ENCODE data around the gene TIE1. TPM values are rescaled to one million over a fixed set of nuclear protein-coding genes. Genes with fewer than 3 reads are reported as not detected.

Gene TIE1
- polyA plus RNA-seq = 10 to 100 TPM in 2 of 4 donors, under 1 TPM in 2; 0.45 to 27.3 (median 6.2) TPM
- long read RNA-seq, donor 1 = 0 reads
- long read RNA-seq, donor 2, partial matches to known transcripts = 0 of 1 reads
- long read RNA-seq, donor 2, other reads (novel, unspliced or antisense) = 0 of 1 reads
- long read RNA-seq, donor 3 = 0 reads
- long read RNA-seq, donor 4 = 0 reads
- long read RNA-seq, donor 5 = 0 reads
- long read RNA-seq, donor 6, partial matches to known transcripts = 0 of 2 reads
- long read RNA-seq, donor 6, other reads (novel, unspliced or antisense) = 0 of 2 reads
- long read RNA-seq, donor 7 = 0 reads
- long read RNA-seq, donor 8 = 0 reads
- long read RNA-seq, donor 9 = 0 reads
- long read RNA-seq, donor 10, partial matches to known transcripts = 0 of 2 reads
- long read RNA-seq, donor 10, other reads (novel, unspliced or antisense) = 0 of 2 reads

DNA sequence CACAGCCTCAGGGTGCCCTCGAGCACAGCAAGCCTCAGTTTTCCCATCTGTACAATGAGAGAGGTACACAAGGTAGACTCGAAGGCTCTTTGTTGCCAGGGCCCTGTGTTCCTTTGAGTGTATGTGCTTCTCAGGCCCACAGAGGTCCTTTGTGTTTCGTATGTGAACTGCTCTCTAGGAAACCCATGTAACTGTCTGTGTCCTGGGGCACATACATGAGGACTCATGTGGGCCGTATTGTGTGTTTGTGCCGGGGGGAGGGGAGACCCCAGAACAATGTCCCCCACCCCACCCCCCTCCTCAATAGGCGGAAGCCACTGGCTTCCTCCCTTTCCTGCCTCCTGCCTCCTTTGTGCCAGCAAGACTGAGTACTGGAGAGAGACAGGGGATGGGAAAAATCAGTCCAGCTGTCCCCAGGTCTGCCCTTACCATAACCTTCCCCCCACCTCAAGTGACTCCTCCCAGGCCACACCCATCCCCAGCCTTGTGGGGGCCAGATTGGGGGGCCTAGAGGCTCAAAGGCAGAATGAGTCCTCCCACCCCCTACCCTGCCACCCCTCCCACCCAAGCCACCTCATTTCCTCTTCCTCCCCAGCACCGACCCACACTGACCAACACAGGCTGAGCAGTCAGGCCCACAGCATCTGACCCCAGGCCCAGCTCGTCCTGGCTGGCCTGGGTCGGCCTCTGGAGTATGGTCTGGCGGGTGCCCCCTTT, at the start of gene TIE1:
TIE1 (plus strand) TSS at position 605 of the 717 bp plus-strand sequence; CDS start at position 695, 90 bp downstream.
- FAIRE-seq = no peak
- peak within 1 kb of the TSS in 1 of 3 donors; percentile 5 for H3K4me3 ChIP-seq (ENCODE audit: low read depth in 1 of 3, low read length in 3 of 3)

DNA sequence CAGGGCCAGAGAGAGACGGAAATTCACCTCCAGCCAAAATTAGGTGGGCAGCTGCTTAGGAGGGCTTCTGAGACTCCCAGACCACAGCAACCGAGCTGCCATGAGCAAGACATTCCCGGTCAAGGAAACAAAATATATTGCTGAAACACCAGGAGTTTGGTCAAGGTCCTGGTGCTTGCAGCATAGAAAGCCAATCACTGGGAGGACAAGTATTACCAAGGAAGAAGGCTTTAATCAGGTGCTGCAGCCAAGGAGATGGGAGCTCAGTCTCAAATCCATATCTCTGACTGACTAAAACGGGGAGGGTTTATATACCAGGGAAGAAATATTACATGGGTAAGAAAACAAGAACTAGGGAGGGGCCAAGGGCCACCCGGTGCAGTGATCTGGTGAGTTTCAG, 49.8 kb upstream of the TIE1 start:
- 86 to 90% (median 89%) methylated on average over 5 of the region's 5 CpGs for WGBS, 3 donors
- Histone ChIP-seq H3K4me3 (ENCODE audit: low read depth in 1 of 3, low read length in 3 of 3) (no peak overlapping the region), H3K27me3 (ENCODE audit: control insufficient read depth in 3 of 3, insufficient read depth in 3 of 3, low read length in 3 of 3) (peaks cover 0 to 2% (median 0%) of the 10 kb centered on the region in 3 donors), H3K27ac (ENCODE audit: low read depth in 1 of 3, low read length in 2 of 3) (no peak overlapping the region), H3K4me1 (ENCODE audit: control insufficient read depth in 3 of 3, insufficient read depth in 2 of 3, low read depth in 1 of 3, low read length in 2 of 3) (peaks cover 0 to 3% (median 0%) of the 10 kb centered on the region in 3 donors), H3K36me3 (ENCODE audit: control insufficient read depth in 3 of 3, insufficient read depth in 2 of 3, low read depth in 1 of 3, low read length in 3 of 3) (no peaks in the 10 kb centered on the region), H3K9me3 (ENCODE audit: control insufficient read depth in 2 of 2, insufficient read depth in 1 of 2, low read depth in 1 of 2, low read length in 1 of 2) (peaks cover 0 to 9% of the 10 kb centered on the region in 2 donors)
- FAIRE-seq = no peak
- no peak for DNase-seq

More for the DNA sequence above, at the start of gene TIE1:
- Histone ChIP-seq H3K27me3 (ENCODE audit: control insufficient read depth in 3 of 3, insufficient read depth in 3 of 3, low read length in 3 of 3) (no peaks in the 10 kb centered on the region), H3K4me1 (ENCODE audit: control insufficient read depth in 3 of 3, insufficient read depth in 2 of 3, low read depth in 1 of 3, low read length in 2 of 3) (peaks cover 0 to 19% (median 7%) of the 10 kb centered on the region in 3 donors), H3K9me3 (ENCODE audit: control insufficient read depth in 2 of 2, insufficient read depth in 1 of 2, low read depth in 1 of 2, low read length in 1 of 2) (no peaks in the 10 kb centered on the region), H3K36me3 (ENCODE audit: control insufficient read depth in 3 of 3, insufficient read depth in 2 of 3, low read depth in 1 of 3, low read length in 3 of 3) (peaks cover 0 to 3% (median 0%) of the 10 kb centered on the region in 3 donors), H3K27ac (ENCODE audit: low read depth in 1 of 3, low read length in 2 of 3) (peak within 1 kb of the TSS in 2 of 3 donors; percentile 2 to 41)
- DNase-seq = no peak
- WGBS, 3 donors = 74 to 86% (median 80%) methylated on average over 10 of the region's 10 CpGs

DNA sequence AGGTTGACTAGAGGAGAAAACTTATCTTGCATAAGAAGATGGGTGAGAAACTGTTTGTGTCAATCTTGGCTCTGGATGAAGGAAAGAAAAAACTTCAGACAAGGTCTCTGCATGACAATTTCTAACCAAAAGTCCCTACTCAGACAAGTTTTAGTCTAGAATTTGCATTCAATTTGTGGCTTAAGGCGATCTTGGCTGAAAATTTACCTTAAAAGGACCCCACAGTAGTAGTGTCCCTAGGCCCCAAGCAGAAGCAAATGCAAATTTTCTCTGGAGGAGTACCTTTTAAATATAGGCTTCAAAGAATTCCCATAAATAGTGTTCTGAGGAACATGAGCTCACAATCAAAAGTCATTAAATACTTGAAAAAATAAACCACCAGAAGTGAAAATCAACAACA, 48.6 kb upstream of the TIE1 start:
- Histone ChIP-seq H3K4me3 (ENCODE audit: low read depth in 1 of 3, low read length in 3 of 3) (no peak overlapping the region), H3K27ac (ENCODE audit: low read depth in 1 of 3, low read length in 2 of 3) (no peak overlapping the region), H3K27me3 (ENCODE audit: control insufficient read depth in 3 of 3, insufficient read depth in 3 of 3, low read length in 3 of 3) (peaks cover 0 to 2% (median 0%) of the 10 kb centered on the region in 3 donors), H3K9me3 (ENCODE audit: control insufficient read depth in 2 of 2, insufficient read depth in 1 of 2, low read depth in 1 of 2, low read length in 1 of 2) (peaks cover 0 to 9% of the 10 kb centered on the region in 2 donors), H3K4me1 (ENCODE audit: control insufficient read depth in 3 of 3, insufficient read depth in 2 of 3, low read depth in 1 of 3, low read length in 2 of 3) (peaks cover 0 to 3% (median 0%) of the 10 kb centered on the region in 3 donors), H3K36me3 (ENCODE audit: control insufficient read depth in 3 of 3, insufficient read depth in 2 of 3, low read depth in 1 of 3, low read length in 3 of 3) (no peaks in the 10 kb centered on the region)
- DNase-seq = no peak
- WGBS, 3 donors = 86 to 94% (median 88%) methylated on average over 1 of the region's 1 CpG
- FAIRE-seq = no peak

DNA sequence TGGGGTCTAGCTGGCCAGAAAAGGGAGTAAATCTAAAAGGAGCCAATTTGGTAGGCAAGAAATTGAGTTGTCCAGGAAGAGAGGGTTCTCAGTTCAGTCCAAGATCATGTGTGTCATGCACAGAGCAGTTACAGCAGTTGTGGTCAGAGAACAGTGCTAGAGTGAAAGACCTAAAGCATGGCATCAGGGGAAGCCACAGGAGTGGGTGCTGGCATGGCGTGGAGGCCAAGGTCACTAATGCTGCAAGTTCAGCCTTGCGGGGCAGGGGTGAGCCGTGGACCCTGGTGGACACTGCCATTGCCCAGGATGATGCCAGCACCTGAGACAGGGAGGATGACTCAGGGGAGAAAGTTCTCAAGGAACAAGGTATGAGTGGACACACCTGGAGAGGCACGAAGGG, 47.6 kb upstream of the TIE1 start:
- Histone ChIP-seq H3K4me1 (ENCODE audit: control insufficient read depth in 3 of 3, insufficient read depth in 2 of 3, low read depth in 1 of 3, low read length in 2 of 3) (peaks cover 0 to 3% (median 0%) of the 10 kb centered on the region in 3 donors), H3K4me3 (ENCODE audit: low read depth in 1 of 3, low read length in 3 of 3) (no peak overlapping the region), H3K27ac (ENCODE audit: low read depth in 1 of 3, low read length in 2 of 3) (no peak overlapping the region), H3K9me3 (ENCODE audit: control insufficient read depth in 2 of 2, insufficient read depth in 1 of 2, low read depth in 1 of 2, low read length in 1 of 2) (peaks cover 0 to 11% of the 10 kb centered on the region in 2 donors), H3K27me3 (ENCODE audit: control insufficient read depth in 3 of 3, insufficient read depth in 3 of 3, low read length in 3 of 3) (peaks cover 0 to 2% (median 0%) of the 10 kb centered on the region in 3 donors), H3K36me3 (ENCODE audit: control insufficient read depth in 3 of 3, insufficient read depth in 2 of 3, low read depth in 1 of 3, low read length in 3 of 3) (no peaks in the 10 kb centered on the region)
- no peak for DNase-seq
- no peak for FAIRE-seq
- 81 to 88% (median 85%) methylated on average over 4 of the region's 4 CpGs for WGBS, 3 donors

DNA sequence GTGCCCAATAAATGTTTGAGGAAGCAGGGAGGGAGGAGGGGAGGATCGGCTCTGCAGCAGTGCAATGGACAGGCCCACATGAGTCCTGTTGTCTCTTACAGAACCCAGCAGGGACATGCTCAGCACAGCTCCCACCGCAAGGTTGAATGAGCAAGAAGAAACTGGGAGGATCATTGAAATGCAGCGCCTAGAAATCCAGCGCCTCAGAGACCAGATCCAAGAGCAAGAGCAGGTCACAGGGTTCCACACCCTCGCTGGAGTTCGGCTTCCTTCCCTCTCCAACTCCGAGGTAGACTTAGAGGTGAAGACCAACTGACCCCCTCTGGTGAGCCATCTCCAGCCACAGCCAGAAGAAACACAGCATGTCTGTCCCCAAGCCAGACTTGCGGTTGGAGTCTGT, 46.9 kb upstream of the TIE1 start:
- 87 to 92% (median 89%) methylated on average over 8 of the region's 8 CpGs for WGBS, 3 donors
- H3K4me3 ChIP-seq (ENCODE audit: low read depth in 1 of 3, low read length in 3 of 3) = no peak overlapping the region
- peaks cover 0 to 3% (median 0%) of the 10 kb centered on the region in 3 donors for H3K4me1 ChIP-seq (ENCODE audit: control insufficient read depth in 3 of 3, insufficient read depth in 2 of 3, low read depth in 1 of 3, low read length in 2 of 3)
- H3K27ac ChIP-seq (ENCODE audit: low read depth in 1 of 3, low read length in 2 of 3) = no peak overlapping the region
- DNase-seq = no peak
- no peaks in the 10 kb centered on the region for H3K36me3 ChIP-seq (ENCODE audit: control insufficient read depth in 3 of 3, insufficient read depth in 2 of 3, low read depth in 1 of 3, low read length in 3 of 3)
- peaks cover 0 to 15% of the 10 kb centered on the region in 2 donors for H3K9me3 ChIP-seq (ENCODE audit: control insufficient read depth in 2 of 2, insufficient read depth in 1 of 2, low read depth in 1 of 2, low read length in 1 of 2)
- peaks cover 0 to 2% (median 0%) of the 10 kb centered on the region in 3 donors for H3K27me3 ChIP-seq (ENCODE audit: control insufficient read depth in 3 of 3, insufficient read depth in 3 of 3, low read length in 3 of 3)
- no peak for FAIRE-seq

DNA sequence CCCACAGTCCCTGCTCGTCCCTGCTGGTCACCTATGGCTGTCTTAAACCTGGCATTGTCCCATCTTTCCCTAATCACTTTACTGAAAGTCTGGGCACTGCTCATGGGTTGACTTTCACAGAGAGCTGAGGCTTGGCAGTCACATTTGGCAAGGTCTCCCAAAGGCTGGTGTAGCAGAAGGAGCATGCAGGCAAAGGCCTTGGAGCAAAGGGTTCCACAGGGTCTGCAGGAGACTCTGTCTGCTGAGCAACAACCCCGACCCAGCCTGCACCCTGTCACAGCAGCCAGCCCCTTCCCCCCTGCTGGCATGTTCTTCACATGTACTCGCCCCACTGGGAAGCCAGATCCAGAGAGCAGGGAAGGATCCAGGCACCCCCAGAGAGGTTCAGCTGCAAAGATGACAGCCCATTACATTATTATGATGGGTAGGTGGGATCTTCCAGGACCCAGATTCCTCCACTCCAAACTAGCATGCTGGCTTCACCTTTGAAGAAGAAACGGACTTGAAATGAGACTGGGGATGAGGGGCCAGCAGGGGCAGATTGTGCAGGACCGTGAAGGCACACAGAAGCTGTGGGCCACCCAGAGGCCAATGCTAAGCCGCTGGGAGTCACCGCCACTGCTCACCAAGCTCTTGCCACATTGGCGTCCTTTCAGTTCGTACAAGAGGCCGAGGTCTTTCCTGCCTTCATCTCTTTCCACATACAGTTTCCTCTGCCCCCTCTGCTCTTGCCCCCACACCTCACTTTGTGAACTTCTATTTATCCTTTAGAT, 45.2 kb upstream of the TIE1 start:
- no peak for FAIRE-seq
- Histone ChIP-seq H3K36me3 (ENCODE audit: control insufficient read depth in 3 of 3, insufficient read depth in 2 of 3, low read depth in 1 of 3, low read length in 3 of 3) (no peaks in the 10 kb centered on the region), H3K4me3 (ENCODE audit: low read depth in 1 of 3, low read length in 3 of 3) (no peak overlapping the region), H3K4me1 (ENCODE audit: control insufficient read depth in 3 of 3, insufficient read depth in 2 of 3, low read depth in 1 of 3, low read length in 2 of 3) (peaks cover 0 to 3% (median 0%) of the 10 kb centered on the region in 3 donors), H3K27ac (ENCODE audit: low read depth in 1 of 3, low read length in 2 of 3) (peak overlapping the region in 2 of 3 donors; percentile 79 to 95), H3K27me3 (ENCODE audit: control insufficient read depth in 3 of 3, insufficient read depth in 3 of 3, low read length in 3 of 3) (peaks cover 0 to 2% (median 0%) of the 10 kb centered on the region in 3 donors), H3K9me3 (ENCODE audit: control insufficient read depth in 2 of 2, insufficient read depth in 1 of 2, low read depth in 1 of 2, low read length in 1 of 2) (peaks cover 0 to 15% of the 10 kb centered on the region in 2 donors)
- WGBS, 3 donors = 71 to 80% (median 77%) methylated on average over 10 of the region's 10 CpGs
- no peak for DNase-seq

DNA sequence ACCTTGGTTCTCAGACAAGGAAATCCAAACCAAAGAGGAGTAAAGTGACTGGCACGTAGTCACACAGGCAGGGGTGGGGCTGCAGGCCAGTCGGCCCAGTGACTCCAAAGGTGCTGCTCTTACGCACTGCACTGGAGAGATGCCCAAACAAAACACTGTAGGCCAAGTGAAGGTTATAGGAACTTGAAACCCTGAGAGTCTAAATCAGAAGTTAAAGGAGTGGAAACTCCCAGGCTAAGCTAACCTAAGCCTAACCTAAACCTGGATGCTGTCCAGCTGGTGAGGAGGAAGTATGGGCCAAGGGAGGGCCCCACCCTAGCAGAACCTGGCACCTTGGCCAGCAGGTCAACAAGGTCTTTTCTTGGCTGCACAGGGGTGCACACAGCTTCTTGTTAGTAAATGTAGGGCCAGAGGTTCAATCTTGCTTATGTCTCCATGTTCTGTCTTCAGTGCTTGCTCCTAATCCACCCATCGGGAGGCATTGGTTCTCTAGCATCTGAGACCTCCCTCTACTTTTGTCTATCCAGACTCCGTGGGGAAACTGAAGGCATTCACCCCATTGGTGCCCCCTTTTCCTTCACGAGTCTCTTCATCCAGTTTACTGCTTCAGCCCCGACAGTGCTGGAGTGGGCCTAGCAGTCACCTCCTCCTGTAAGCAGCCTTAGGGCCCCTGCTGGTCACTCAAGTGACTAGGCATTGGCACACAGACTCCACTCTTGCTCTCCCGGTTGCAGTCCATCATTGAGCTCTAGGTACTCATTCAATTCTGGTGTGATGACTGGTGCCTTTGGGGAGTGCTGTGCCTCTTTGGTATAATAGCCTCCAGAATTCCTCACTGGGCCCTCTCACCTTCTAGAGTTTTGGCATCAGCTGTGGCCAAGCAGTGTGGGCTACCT, 43.9 kb upstream of the TIE1 start:
- Histone ChIP-seq H3K36me3 (ENCODE audit: control insufficient read depth in 3 of 3, insufficient read depth in 2 of 3, low read depth in 1 of 3, low read length in 3 of 3) (no peaks in the 10 kb centered on the region), H3K9me3 (ENCODE audit: control insufficient read depth in 2 of 2, insufficient read depth in 1 of 2, low read depth in 1 of 2, low read length in 1 of 2) (peaks cover 0 to 9% of the 10 kb centered on the region in 2 donors), H3K27ac (ENCODE audit: low read depth in 1 of 3, low read length in 2 of 3) (peak overlapping the region in 2 of 3 donors; percentile 79 to 91), H3K4me1 (ENCODE audit: control insufficient read depth in 3 of 3, insufficient read depth in 2 of 3, low read depth in 1 of 3, low read length in 2 of 3) (peaks cover 0 to 3% (median 0%) of the 10 kb centered on the region in 3 donors), H3K27me3 (ENCODE audit: control insufficient read depth in 3 of 3, insufficient read depth in 3 of 3, low read length in 3 of 3) (peaks cover 0 to 2% (median 0%) of the 10 kb centered on the region in 3 donors), H3K4me3 (ENCODE audit: low read depth in 1 of 3, low read length in 3 of 3) (no peak overlapping the region)
- DNase-seq = peak in 1 of 2 donors; percentile 96
- WGBS, 3 donors = 50 to 75% (median 56%) methylated on average over 8 of the region's 8 CpGs
- FAIRE-seq = peak; percentile 23

All from small intestine (tissue), 16 donors.